AG08396 (cell line): ENCODE data around the gene OTOP3.
"Not testable (repeated sequence)": the region's sequence is repeated elsewhere in the genome, so short reads cannot be mapped to it uniquely, and the experiment has no call there.

ENCODE experiments used
- DNase-seq: peaks from one replicate; pipeline ENCODE4 v3.0.0; 2012; ENCODE audit warnings: low spot score, mixed read lengths

The OTOP3 gene

GRCh38 chr17:74935585-74936469 is at the start of gene OTOP3:
OTOP3 (plus strand) TSS chr17:74935898; CDS start chr17:74935922, 24 bp downstream.
- no peak for DNase-seq

GRCh38 chr17:74888469-74888868 is 47.2 kb upstream of the OTOP3 start:
- DNase-seq, result no peak

- no peak for DNase-seq
Observed at GRCh38 chr17:74890554-74890953, 45.1 kb upstream of the OTOP3 start.

GRCh38 chr17:74892013-74892841 is 43.5 kb upstream of the OTOP3 start:
- no peak for DNase-seq

- DNase-seq, result no peak
Observed at GRCh38 chr17:74892974-74893911, 42.5 kb upstream of the OTOP3 start, which contains the start of gene FADS6. FADS6 (minus strand) TSS chr17:74893633; CDS start chr17:74893595, 38 bp downstream.

GRCh38 chr17:74893936-74894671 is 41.6 kb upstream of the OTOP3 start:
- no peak for DNase-seq

- DNase-seq, result no peak
Observed at GRCh38 chr17:74898376-74898946, 37.2 kb upstream of the OTOP3 start.

GRCh38 chr17:74900208-74900607 is 35.5 kb upstream of the OTOP3 start:
- DNase-seq, result no peak

- DNase-seq, result no peak
Observed at GRCh38 chr17:74901353-74902135, 34.2 kb upstream of the OTOP3 start.

- no peak for DNase-seq
Observed at GRCh38 chr17:74903034-74903433, 32.7 kb upstream of the OTOP3 start.

GRCh38 chr17:74903671-74904070 is 32.0 kb upstream of the OTOP3 start:
- DNase-seq, result no peak

GRCh38 chr17:74904687-74905409 is 30.9 kb upstream of the OTOP3 start:
- no peak for DNase-seq

- not testable (repeated sequence) for DNase-seq
Observed at GRCh38 chr17:74906214-74906793, 29.4 kb upstream of the OTOP3 start.

GRCh38 chr17:74907012-74907411 is 28.7 kb upstream of the OTOP3 start:
- DNase-seq, result no peak

- not testable (repeated sequence) for DNase-seq
Observed at GRCh38 chr17:74909097-74909496, 26.6 kb upstream of the OTOP3 start.

- not testable (repeated sequence) for DNase-seq
Observed at GRCh38 chr17:74911423-74911822, 24.3 kb upstream of the OTOP3 start.

- DNase-seq, result no peak
Observed at GRCh38 chr17:74916136-74916850, 19.4 kb upstream of the OTOP3 start.

GRCh38 chr17:74916851-74917199 is 18.9 kb upstream of the OTOP3 start:
- DNase-seq, result no peak
